Ascending aorta (tissue), 2 donors: Measurements from ENCODE around the gene ZNF362. TPM values are rescaled to one million over a fixed set of nuclear protein-coding genes. Genes with fewer than 3 reads are reported as not detected.

Source experiments
- DNase-seq, 2 donors: peaks; one replicate each; pipeline ENCODE4 v3.0.0-alpha.2; 2019; ENCODE audit warnings: low spot score in 2 of 2
- H3K27ac ChIP-seq, 2 donors: fragments of 200-600 bp; sonication (generic); one replicate each; pipeline ENCODE4 v1.5.1; 2016 to 2017; ENCODE audit warnings: mild to moderate bottlenecking in 1 of 2
- H3K27me3 ChIP-seq: fragments of 200-600 bp; sonication (generic); one replicate; pipeline ENCODE4 v1.5.1; 2017
- H3K36me3 ChIP-seq, 2 donors: fragments of 200-600 bp; sonication (generic); one replicate each; pipeline ENCODE4 v1.5.1; 2016
- H3K4me1 ChIP-seq, 2 donors: fragments of 200-600 bp; sonication (generic); one replicate each; pipeline ENCODE4 v1.5.1; 2016 to 2017; ENCODE audit warnings: mild to moderate bottlenecking in 1 of 2
- H3K4me3 ChIP-seq, 2 donors: fragments of 200-600 bp; sonication (generic); one replicate each; pipeline ENCODE4 v1.5.1; 2016 to 2017; ENCODE audit warnings: mild to moderate bottlenecking in 1 of 2
- H3K9me3 ChIP-seq, 2 donors: fragments of 200-600 bp; sonication (generic); one replicate each; pipeline ENCODE4 v1.5.1; 2016
- CTCF ChIP-seq, 3 experiments: fragments of 200-600 bp in 2 of 3; fragments of 450-650 bp in 1 of 3; sonication (generic) in 2 of 3; IDR thresholded peaks; one replicate each; pipeline ENCODE4 v1.5.1; 2016 to 2019; ENCODE audit warnings: antibody characterized with exemption in 3 of 3, mild to moderate bottlenecking in 1 of 3, moderate library complexity in 1 of 3
- intact Hi-C: fragments of 100-400 bp; cut with DNase I; formaldehyde crosslinking; loops from one replicate; pipeline ENCODE4 v1.15.1; 2023
- total RNA-seq: library from RNA; depleted of rRNA; stranded (reverse); fragments of >200 nt; gene quantifications from one replicate; pipeline ENCODE4 v1.1.0, GENCODE V29; 2016

Gene ZNF362
- total RNA-seq, 1 donor from 2014 or later = 34.4 TPM

DNA sequence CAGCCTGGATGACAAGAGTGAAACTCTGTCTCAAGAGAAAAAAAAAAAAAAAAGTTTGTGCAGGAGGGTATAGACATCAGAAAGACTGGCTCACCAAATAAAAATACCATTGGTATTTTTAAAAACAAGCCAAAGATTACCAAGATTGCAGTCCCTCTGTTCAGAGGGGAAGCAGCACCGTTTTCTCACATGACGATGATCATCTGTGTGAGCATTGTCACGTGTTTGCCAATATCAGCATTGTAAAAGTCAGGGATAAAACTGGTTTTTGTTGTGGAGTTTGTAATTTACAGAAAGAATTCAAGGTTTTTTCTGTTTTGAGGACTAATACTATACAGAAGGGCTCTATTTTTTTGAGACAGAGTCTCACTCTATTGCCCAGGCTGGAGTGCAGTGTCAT is 26.5 kb downstream of the ZNF362 start:
- H3K27me3 ChIP-seq = no peaks in the 10 kb centered on the region
- H3K9me3 ChIP-seq = no peaks in the 10 kb centered on the region
- H3K4me1 ChIP-seq = peaks cover 0 to 5% of the 10 kb centered on the region in 2 donors
- no peak for TF ChIP-seq CTCF (IDR thresholded peaks at IDR 0.05)
- no peak for DNase-seq
- H3K4me3 ChIP-seq = no peak overlapping the region
- intact Hi-C loops = no loop called here
- no peak overlapping the region for H3K27ac ChIP-seq
- H3K36me3 ChIP-seq = peaks cover 46 to 73% of the 10 kb centered on the region in 2 donors

GRCh38 chr1:33284049-33284448 is 27.8 kb downstream of the ZNF362 start:
- Histone ChIP-seq H3K4me3 (no peak overlapping the region), H3K9me3 (no peaks in the 10 kb centered on the region), H3K27me3 (no peaks in the 10 kb centered on the region), H3K4me1 (peaks cover 0 to 8% of the 10 kb centered on the region in 2 donors), H3K27ac (peak overlapping the region in 1 of 2 donors; percentile 32), H3K36me3 (peaks cover 45 to 60% of the 10 kb centered on the region in 2 donors)
- intact Hi-C loops = no loop called here
- TF ChIP-seq CTCF (IDR thresholded peaks at IDR 0.05) = no peak
- DNase-seq = no peak

DNA sequence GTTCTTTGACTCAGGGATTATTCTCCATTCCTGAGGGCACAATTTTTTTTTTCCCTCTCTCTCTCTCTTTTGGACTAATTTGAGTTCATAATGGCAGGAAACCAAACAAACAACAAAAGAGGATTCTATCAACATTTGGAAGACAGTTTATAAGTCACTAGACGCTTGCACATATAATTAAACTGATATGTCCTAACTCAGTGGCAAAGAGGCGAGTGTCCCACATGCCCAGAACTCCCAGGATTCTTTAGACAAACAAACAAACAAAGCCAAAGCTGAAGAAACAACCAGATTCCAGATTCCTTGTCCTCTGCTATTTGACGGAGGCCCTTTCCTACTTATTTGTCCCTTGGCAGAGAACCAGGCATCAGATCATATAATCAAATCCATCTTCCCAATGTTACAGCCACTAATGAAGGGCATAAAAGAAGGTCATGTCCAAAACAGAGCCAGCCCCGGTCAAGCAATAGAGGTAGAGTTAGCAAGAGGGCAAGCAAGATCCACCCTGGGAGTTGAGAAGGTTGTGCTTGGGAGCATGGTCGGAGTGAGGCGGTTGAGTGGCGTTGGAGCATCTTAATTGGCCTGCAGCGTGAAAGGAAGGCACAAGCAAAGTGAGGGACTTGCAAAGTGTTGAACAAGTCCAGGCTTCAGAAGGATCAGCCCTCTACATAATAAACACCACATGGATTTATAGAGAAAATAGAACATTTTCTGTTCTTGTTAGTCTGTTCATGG is 30.3 kb downstream of the ZNF362 start:
- no peaks in the 10 kb centered on the region for H3K9me3 ChIP-seq
- no peak for DNase-seq
- peak overlapping the region; percentile 44 to 63 for H3K27ac ChIP-seq
- intact Hi-C loops = no loop called here
- H3K4me1 ChIP-seq = peaks cover 0 to 13% of the 10 kb centered on the region in 2 donors
- no peaks in the 10 kb centered on the region for H3K27me3 ChIP-seq
- H3K4me3 ChIP-seq = no peak overlapping the region
- no peak for TF ChIP-seq CTCF (IDR thresholded peaks at IDR 0.05)
- peaks cover 25 to 37% of the 10 kb centered on the region in 2 donors for H3K36me3 ChIP-seq

DNA sequence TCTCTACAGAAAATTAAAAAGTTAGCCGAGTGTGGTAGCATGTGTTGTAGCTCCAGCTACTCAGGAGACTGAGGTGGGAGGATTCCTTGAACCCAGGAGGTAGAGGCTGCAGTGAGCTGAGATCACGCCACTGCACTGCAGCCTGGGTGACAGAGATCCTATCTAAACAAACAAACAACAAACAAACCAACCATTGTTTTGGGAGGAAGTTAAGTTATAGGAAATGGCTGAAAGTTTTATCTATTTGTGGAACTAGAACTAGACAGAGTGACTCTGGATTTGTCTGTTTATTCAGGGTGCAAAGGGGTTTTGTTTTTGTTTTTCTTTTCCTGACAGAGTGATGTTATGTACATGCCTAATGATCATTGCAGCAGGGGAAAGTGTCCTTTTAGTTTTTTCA is 31.0 kb downstream of the ZNF362 start:
- intact Hi-C loops = no loop called here
- no peaks in the 10 kb centered on the region for H3K27me3 ChIP-seq
- H3K4me1 ChIP-seq = peaks cover 0 to 13% of the 10 kb centered on the region in 2 donors
- no peaks in the 10 kb centered on the region for H3K9me3 ChIP-seq
- no peak for DNase-seq
- H3K4me3 ChIP-seq = no peak overlapping the region
- TF ChIP-seq CTCF (IDR thresholded peaks at IDR 0.05) = no peak
- peak overlapping the region; percentile 44 to 63 for H3K27ac ChIP-seq
- peaks cover 18 to 30% of the 10 kb centered on the region in 2 donors for H3K36me3 ChIP-seq

DNA sequence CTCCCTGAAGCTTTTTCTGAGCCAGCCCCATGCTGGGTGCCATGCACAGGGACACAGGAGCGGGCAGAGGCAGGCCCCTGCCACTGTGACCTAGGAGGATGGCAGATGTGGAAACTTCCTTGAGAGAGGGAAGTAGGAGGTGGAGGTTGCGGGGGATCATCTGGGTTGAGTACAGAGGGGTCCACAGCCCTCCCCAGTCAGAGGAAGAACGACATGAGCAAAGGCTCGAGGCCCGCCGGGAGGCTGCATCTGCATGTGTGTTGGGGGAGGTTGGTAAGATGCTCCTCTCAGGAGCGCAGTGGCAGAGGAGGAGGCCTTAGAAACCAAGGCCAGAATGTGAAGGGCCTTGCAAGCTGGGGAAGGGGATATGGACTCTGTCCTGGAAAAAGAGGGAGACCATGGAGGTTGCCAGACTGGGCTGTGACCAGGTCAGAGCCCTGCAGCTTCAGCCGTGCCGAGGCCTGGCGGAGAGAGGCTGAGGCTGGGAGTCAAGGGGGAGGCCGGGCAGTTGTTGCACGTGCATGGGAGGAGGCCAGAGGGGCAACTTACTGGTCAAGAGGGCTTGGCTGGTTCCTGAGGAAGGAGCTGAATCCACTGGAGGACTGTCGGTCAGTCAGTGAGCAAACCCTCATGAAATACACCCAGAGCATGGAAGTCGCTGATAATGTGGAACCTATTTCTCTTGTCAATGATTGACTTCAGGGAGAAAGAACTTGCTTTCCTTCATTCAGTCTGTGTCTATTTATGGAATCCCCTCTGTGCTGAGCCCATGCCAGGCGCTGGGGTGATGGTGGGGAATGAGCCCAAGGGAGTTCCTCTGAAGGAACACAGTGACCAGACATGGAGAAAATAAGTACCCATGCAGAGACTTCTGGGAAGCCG is 32.9 kb downstream of the ZNF362 start:
- Histone ChIP-seq H3K27ac (peak overlapping the region; percentile 47 to 63), H3K36me3 (peaks cover 6 to 24% of the 10 kb centered on the region in 2 donors), H3K9me3 (no peaks in the 10 kb centered on the region), H3K4me1 (peaks cover 0 to 23% of the 10 kb centered on the region in 2 donors), H3K4me3 (no peak overlapping the region), H3K27me3 (no peaks in the 10 kb centered on the region)
- intact Hi-C loops = no loop called here
- DNase-seq = no peak
- TF ChIP-seq CTCF (IDR thresholded peaks at IDR 0.05) = no peak
